Gastrocnemius medialis (tissue), 4 donors: ENCODE data around the gene MOBP.

Experiments used
- CTCF ChIP-seq, 5 experiments: fragments of 450-650 bp in 3 of 5; fragments of 200-600 bp in 2 of 5; sonication (generic) in 2 of 5; IDR thresholded peaks in 4 of 5; conservative IDR thresholded peaks in 1 of 5; 1 replicate in 4 of 5; 2 replicates in 1 of 5; pipeline ENCODE4 v1.5.1; 2016 to 2019; ENCODE audit warnings: antibody characterized with exemption in 5 of 5, mild to moderate bottlenecking in 3 of 5, moderate library complexity in 3 of 5
- POLR2A ChIP-seq, 2 donors: fragments of 450-650 bp; IDR thresholded peaks; one replicate each; pipeline ENCODE4 v1.6.1; 2017; ENCODE audit warnings: antibody characterized with exemption in 2 of 2, mild to moderate bottlenecking in 2 of 2, moderate library complexity in 2 of 2

- TF ChIP-seq CTCF (IDR thresholded peaks at IDR 0.05 in 4 of 5, conservative IDR thresholded peaks at IDR 0.05 in 1 of 5) (no peak), POLR2A (IDR thresholded peaks at IDR 0.05) (no peak)
These were observed 23.9 kb upstream of the MOBP start for GRCh38 chr3:39443530-39443929.
